ENCODE data around the gene DNAJB11.

- TF ChIP-seq POLR2A (IDR thresholded peaks at IDR 0.05; ENCODE audit: low read depth, low read length), result no peak
- TF ChIP-seq POLR2AphosphoS5 (IDR thresholded peaks at IDR 0.05; ENCODE audit: low read depth, low read length), result no peak
- no peak for TF ChIP-seq TAF1 (IDR thresholded peaks at IDR 0.05; ENCODE audit: low read depth, low read length)
- no peak for TF ChIP-seq SPI1 (IDR thresholded peaks at IDR 0.05; ENCODE audit: low read depth, low read length)
These were observed 52.3 kb downstream of the DNAJB11 start for GRCh38 chr3:186622651-186623310.
